Right lobe of liver (tissue), 4 donors: ENCODE results near the gene NLN.

Source experiments
- POLR2A ChIP-seq: fragments of 450-650 bp; IDR thresholded peaks from one replicate; pipeline ENCODE4 v1.6.1; 2017; ENCODE audit warnings: antibody characterized with exemption, mild to moderate bottlenecking
- TF ChIP-seq, protein P1 (sequence below), 4 donors: fragments of 200-600 bp in 3 of 4; fragments of 450-650 bp in 1 of 4; IDR thresholded peaks; one replicate each; pipeline versions ENCODE4 v1.5.1 to v1.8.0; 2016 to 2022; ENCODE audit warnings: antibody characterized with exemption in 4 of 4, mild to moderate bottlenecking in 2 of 4
- donor health status: DM: no; HTN: no; CAD: no.
- donor health status: DM: no; HTN: no; CAD: no.
- donor health status: DM: no; HTN: yes; CAD: no.

DNA sequence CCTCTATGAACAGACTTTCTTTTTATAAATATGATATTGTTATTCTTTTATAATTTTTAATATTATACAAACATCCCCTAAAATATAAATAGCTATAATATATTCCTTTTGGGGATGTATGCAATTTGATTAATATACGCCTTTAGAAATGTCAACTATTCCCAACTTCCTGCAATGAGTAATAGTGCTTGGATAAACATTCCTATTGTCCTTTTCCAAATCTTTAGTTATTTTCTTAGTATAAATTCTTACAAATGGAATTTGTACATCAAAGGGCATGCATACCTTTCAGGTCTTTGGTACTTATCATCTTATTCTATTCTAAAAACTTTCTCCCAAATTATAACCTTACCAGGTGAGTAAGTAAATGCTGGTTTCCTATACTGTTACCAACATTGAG lies 6.2 kb downstream of the NLN start:
- TF ChIP-seq, protein P1, sequence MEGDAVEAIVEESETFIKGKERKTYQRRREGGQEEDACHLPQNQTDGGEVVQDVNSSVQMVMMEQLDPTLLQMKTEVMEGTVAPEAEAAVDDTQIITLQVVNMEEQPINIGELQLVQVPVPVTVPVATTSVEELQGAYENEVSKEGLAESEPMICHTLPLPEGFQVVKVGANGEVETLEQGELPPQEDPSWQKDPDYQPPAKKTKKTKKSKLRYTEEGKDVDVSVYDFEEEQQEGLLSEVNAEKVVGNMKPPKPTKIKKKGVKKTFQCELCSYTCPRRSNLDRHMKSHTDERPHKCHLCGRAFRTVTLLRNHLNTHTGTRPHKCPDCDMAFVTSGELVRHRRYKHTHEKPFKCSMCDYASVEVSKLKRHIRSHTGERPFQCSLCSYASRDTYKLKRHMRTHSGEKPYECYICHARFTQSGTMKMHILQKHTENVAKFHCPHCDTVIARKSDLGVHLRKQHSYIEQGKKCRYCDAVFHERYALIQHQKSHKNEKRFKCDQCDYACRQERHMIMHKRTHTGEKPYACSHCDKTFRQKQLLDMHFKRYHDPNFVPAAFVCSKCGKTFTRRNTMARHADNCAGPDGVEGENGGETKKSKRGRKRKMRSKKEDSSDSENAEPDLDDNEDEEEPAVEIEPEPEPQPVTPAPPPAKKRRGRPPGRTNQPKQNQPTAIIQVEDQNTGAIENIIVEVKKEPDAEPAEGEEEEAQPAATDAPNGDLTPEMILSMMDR (IDR thresholded peaks at IDR 0.05), result no peak
- no peak for TF ChIP-seq POLR2A
